ENCODE data around the gene NKAP.
"Not testable (repeated sequence)": the region's sequence is repeated elsewhere in the genome, so short reads cannot be mapped to it uniquely, and the experiment has no call there.

NKAP gene

DNA sequence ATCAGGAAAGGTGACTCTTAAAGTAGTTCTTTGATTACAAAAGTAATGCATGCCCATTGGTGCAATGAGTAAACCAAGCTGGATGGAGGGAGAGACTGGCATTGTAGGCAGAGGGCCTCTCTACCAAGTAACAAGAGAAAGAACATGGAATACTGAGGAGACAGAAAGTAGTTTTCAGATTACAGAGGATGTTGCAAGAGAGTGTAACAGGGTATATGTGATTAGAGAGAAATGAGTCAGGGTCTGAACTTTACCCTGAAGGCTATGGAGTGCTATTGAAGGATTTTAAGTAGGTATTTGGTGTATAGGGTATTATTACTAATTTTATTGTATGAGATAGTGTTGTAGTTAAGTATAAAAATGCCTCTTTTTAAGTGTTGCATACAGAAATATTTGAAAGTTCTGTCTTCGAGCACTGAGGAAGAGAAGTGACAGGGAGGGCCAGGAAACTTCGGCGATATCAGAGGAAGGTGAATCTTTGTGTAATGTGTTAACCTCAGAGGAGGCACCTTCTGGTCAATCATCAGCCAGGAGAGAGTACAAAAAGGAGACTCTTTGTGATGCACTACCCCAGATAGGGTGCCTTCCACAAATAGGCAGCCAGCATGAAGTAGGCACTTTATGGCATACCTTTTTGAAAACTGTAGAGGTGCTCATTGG lies 8.2 kb downstream of the NKAP start:
- no peak for DNase-seq

DNA sequence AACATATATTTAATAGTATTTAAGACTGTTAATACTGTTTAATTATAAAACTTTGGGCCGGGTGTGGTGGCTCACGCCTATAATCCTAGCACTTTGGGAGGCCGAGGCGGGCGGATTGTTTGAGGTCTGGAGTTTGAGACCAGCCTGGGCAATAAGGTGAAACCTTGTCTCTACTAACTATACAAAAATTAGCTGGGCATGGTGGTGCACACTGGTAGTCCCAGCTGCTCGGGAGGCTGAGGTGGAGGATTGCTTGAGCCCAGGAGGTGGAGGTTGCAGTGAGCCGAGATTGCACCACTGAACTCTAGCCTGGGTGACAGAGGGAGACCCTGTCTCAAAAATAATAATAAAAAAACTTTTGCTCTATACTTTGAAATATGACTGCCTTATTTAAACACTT lies 21.2 kb downstream of the NKAP start:
- not testable (repeated sequence) for DNase-seq

DNA sequence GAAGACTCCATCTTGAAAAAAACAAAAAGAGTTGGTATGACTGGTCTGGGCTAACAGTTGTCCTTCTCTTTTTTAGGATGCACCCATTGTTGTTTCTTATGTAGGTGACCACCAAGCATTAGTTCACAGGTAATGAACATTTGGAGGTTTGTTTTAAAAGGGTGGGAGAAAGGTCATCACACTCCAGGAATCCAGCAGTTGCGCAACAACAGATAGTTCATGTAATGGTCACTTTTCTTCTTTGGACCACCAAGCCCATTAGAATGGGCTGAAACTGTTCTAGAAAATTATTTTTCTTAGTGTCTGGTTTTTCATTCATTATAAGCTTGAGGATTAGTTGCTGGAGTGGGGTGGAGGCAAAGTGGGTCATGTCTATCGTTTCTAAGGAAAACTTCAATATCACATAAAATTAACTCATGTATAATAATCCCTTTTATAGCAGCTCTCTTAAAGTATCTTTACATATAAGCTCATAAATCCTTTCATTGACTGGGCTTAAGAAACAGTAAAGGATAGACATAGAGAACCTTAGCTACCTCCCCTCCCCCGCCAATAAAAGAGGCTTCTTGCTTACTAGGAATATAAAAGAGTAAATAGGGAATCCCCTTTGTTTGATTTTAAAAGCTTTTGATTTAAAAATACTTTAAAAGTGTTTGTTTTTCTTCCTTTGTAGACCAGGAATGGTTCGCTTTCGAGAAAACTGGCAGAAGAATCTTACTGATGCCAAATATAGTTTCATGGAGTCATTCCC lies 23.5 kb downstream of the NKAP start:
- DNase-seq, result no peak

DNA sequence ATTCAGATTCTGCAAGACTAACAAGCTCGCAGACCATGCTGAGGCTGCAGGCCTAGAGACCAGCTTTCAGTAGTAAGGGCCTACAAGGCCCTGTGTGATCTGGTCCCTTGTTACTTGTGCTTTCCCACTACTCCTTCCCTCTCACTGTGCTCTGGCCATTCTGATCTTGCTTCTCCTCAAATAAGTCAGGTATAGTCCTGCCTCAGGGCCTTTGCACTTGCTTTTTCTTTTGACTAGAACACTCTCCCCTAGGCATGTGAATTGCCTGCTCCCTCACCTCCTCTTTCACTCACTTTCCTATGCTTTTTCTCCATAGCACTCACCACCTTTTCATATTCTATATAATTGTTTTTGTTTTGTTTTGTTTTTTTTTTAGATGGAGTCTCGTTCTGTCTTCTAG lies 25.7 kb downstream of the NKAP start:
- no peak for DNase-seq

DNA sequence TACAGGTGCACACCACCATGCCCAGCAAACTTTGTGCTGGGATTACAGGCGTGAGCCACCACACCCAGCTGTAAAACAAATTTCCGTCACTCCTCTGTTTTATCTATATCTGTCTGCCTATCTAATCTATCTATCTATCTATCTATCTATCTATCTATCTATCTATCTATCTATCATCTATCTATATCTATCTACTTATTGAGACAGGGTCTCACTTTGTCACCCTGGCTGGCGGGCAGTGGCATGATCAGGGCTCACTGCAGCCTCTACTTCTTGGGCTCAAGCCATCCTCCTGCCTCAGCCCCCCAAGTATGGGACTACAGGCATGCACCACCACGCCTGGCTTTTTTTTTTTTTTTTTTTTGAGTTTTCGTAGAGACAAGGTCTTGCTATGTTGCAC lies 27.2 kb downstream of the NKAP start:
- DNase-seq, result no peak

DNA sequence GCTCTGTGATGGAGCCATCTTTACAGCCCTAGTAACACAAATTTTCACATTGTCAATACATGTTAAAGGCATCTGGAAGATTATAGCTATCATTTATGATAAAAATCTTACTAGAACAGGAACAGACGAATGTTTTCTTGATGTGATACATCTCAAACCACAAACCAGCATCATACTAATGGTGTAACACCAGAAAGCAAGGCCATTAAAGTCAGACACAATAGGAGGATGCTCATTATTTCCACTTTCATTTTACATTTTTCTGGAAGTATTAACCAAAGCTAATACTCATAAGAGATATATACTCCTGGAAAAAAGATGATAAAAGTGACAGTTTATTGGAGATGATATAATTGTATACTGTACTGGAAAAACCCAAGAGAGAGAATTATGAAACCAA lies 42.6 kb downstream of the NKAP start:
- no peak for DNase-seq

DNA sequence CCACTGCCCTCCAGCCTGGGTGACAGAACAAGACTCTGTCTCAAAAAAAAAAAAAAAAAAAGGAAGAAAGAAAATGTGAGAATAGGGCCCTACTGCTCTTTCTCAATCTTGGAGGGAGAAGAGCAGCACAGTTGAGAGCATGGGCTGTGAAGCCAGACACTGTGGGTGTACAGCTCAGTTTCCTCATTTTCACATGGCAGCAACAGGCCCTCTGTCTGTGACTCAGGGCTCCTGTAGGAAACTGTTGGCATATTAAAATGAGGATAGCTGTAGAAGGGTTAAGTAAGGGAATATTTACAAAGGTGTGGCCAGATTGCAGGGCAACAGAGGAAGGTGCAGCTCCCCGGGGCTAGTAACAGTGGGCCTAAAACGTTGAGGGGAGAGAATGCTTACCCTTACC lies 44.4 kb downstream of the NKAP start:
- no peak for DNase-seq

DNA sequence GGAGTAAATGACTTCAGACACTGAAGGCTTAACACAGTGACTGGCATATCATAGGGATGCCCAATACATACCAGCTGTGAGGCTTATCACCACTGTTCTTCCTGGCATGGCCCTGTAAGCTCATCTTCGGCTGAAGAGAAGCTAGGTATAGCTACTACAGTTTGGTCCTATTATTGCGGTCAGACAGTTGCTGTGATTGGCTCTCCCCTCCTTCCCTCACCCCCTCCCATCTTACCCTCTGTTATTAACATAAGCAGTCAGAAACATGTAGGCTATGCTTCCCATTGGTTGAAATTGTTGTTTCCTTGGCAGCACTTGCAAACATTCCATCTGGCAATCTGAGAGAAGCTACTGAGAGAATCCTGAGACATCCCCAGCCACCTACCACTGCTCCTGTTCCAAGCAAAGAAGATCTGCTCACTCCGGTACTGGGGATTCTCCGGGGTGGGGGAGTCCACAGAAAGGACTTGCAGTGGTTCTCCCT lies 47.7 kb downstream of the NKAP start, which contains the start of gene AKAP14:
AKAP14 (plus strand) TSS at position 51 of the 484 bp plus-strand sequence. CDS start 7,331 bp downstream, outside the sequence.
- no peak for DNase-seq

DNA sequence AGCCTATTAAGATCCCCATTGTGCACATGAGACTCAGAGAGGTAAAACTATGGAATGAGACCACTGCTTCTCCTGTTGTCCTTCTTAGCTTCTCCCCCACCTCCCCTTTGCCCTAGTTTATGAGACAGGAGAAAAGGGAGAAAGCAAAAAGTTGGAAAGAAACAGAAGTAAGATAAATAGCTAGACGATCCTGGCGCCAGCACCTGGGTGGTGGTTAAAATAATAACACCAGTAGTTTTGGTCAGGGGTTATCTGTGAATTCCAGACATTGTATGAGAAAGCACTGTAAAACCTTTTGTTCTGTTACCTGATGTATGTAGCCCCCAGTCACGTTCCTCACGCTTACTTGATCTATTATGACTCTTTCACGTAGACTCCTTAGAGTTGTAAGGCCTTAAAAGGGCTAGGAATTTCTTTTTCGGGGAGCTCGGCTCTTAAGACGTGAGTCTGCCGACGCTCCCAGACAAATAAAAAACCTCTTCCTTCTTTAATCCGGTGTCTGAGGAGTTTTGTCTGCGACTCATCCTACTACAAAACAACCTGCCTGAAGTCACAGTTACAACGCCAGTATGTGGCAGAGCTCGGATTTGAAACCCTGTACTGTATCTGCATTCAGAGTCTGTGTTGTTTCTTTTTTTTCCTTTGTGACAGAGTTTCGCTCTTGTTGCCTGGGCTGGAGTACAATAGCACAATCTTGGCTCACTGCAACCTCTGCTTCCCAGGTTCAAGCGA lies 51.4 kb downstream of the NKAP start:
- DNase-seq, result not testable (repeated sequence)

DNA sequence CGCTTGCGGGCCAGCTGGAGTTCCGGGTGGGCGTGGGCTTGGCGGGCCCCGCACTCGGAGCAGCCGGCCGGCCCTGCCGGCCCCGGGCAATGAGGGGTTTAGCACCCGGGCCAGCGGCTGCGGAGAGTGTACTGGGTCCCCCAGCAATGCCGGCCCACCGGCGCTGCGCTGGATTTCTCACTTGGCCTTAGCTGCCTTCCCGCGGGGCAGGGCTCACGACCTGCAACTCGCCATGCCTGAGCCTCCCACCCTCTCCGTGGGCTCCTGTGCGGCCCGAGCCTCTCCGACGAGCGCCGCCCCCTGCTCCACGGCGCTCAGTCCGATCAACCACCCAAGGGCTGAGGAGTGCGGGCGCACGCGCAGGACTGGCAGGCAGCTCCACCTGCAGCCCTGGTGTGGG lies 52.9 kb downstream of the NKAP start:
- DNase-seq, result not testable (repeated sequence)

DNA sequence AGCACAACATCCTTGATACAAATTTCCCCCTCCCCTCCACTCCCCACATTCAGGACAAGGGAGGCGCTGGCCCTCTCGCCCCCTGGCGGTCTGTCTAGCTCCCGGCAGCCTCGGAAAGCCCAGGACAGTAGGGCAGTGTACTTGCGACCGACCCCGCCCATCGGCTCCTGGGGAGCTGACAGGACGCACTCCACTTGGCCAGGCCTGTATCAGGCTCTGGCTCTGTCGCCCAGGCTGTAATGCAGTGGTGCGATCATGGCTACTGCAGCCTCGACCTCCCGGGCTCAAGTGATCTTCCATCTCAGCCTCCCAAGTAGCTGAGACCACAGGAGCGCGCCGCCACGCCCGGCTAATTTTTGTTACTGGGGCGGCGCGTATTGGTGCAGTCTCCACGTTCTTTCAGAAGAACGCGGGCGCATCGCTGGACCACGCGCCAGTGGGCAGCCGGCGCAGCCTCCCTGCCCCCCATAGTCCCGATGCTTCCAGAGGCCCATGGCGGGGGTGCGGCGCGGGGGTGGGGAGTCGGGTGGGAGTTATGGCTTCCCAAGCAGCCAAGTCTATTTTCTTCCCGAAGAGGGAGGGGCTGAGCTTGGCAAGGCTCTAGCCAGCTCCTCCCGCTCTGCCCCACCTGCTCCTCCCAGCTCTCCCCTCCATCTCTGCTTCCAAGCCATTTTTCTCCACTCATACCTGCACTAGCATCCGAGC lies 55.7 kb downstream of the NKAP start:
- DNase-seq, result peak; percentile 74

DNA sequence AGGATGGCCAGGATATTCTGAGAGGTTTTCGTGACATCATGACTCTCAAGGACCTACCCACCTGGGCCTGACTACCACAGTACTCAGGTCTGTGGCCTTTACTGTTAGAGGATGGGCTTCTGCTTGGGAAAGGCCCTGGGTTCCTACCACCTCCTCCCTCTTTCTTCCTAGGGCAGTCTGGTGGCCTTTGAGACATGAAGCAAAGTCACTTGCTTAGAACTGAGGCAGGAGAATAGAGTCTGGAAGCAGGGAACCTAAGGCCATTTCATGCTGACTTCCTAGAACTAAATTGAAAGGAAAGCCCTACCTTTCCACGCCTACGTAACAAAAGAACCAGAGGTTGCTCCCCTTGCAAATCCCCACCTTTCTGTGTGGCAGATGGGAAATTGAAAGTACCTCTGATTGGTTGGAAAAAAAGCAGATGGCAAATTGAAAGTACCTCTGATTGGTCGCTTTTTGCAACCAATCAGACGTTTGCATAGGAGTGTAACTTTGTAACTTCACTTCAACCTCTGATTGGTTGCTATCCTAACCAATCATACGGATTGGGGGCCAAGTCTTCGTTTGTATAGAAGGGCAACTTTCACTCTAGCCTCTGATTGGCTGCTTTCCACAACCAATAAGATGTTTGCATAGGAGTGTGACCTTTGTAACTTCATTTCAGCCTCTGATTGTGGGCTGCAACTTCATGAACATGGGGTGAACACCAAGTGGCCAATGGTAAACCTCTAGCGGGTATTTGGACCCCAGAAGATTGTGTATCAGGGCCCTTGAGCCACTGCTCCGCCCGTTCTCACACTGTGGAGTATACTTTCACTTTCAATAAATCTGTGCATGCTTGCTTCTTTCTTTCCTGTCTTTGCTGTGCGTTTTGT lies 57.8 kb downstream of the NKAP start:
- no peak for DNase-seq

DNA sequence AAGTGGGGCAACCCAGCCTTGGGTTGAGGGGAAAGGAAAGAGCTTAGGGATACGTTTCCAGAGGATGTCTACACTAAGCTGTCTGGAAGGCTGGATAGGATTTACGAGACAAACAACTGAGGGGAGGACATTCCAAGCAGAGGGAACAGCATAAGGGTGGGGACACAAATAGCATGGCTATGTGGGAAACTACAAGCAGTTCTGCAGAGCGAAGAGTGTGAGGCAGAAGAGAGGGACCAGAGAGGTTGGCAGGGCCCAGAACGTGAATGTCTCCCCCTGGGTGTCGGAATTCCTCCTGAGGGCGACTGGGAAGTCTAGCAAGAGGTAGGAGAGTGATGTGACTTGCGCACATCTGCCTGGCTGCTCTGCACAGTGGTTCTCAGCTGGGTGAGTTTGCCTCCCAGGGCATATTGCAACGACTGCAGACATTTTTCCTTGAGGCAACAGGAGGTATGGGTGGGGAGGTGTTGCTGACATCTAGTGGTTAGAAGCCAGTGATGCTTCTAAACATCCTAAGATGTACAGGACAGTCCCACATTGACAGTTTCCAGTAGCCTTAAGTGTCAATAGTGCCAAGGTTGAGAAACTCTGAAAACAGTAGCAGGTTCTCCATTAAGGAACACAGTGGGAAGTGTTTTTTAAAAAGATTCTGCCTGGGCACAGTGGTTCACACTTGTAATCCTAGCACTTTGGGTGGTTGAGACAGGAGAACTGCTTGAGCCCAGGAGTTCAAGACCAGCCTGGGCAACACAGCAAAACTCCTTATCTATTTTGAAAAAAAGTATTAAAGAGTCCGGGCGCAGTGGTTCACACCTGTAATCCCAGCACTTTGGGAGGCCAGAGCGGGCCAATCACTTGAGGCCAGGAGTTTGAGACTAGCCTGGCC lies 62.8 kb downstream of the NKAP start:
- DNase-seq, result peak; percentile 6

DNA sequence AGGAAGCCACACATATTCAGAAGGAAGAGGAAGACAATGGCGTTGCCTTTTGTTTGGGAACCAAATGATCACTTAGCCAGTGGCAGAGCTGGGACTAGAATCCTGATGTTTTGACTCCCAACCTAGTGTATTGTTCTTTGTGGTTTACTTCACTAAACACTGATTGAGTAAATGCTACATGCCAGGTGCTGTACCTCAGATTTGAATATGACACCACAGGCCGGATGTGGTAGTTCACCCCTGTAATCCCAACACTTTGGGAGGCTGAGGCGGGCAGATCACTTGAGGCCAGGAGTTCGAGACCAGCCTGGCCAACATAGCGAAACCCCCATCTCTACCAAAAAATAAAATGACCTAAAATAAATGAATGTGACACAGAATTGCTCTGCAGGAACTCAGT lies 63.5 kb downstream of the NKAP start:
- no peak for DNase-seq

DNA sequence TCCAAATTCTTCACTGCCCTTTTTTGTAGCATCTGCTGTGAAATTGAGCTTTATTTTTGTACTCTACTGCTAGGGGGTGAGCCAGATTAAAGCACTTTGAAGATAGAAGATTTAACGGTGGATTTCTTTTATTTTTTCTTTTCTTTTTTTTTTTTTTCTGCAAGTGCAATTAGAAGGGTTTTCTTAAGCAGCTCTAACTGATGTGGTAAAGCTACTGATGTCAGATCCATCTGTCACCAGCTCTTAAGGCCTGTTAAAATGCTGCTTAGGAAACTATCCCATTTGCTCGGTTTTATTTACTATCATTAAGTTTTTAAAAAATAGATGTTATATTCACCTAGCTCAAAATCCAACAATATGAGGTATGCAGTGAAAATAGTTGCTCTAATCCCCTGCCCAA lies 64.8 kb downstream of the NKAP start:
- no peak for DNase-seq

DNA sequence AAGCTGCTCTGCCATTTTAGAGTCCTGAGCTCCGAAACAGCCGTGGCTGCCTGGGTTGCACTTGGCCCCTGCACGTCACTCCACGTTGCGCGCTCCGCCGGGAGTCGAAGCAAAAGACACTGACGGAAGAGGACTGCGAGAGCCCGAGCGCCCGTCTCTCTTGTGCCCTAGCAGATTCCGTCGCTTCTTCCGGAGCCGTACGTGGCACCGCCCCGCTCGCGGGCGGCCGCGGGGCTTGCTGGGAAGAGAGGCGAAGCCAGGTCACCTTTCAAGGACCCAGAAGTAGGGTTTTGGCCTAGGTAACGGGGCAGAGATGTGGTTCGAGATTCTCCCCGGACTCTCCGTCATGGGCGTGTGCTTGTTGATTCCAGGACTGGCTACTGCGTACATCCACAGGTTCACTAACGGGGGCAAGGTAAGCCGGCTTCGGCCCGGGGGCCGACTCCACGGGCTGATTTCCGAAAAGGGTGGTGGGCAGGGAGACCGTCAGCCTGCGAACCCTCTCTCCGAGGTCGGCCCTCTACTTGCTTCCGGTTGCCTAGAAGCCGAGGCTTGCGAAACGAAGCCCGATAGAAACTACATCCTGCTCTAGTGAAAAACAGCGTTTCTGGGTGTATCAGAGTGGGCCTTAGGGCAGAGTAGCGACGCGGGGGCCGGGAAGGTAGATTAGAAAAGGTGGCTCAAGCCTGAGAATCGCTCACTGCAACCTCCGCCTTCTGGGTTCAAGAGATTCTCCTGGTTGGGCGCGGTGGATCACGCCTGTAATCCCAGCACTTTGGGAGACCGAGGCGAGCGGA lies 71.8 kb downstream of the NKAP start, which contains the start of the genes NDUFA1 and RNF113A:
NDUFA1 (plus strand) TSS at position 234 of the 797 bp plus-strand sequence; CDS start at position 314, 80 bp downstream.
RNF113A (minus strand) TSS at position 135 of the 797 bp plus-strand sequence; CDS start at position 15, 120 bp downstream.
- peak; percentile 94 for DNase-seq

DNA sequence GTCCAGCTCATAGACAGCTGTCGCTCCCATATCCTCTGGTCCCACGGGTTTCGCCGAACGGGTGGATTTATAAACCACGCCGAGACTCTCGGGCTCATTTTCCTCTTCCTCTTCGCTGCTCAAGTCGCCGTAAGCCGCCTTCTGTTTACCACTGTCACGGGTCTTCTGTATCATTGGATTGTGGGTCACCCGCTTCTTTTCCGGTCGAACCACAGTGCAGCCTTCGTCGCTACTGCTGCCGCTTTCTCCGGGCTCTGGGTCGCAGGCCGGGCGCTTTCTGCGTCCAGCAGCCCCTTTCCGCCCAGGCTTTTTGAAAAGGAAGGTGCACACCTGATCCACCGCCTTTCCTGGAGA lies 72.3 kb downstream of the NKAP start:
- no peak for DNase-seq
